Gastroesophageal sphincter (tissue), 3 donors: ENCODE measurements around the gene HDAC4.

Experiments used
- POLR2A ChIP-seq, 2 donors: fragments of 450-650 bp; IDR thresholded peaks; one replicate each; pipeline ENCODE4 v1.6.1; 2017; ENCODE audit warnings: antibody characterized with exemption in 2 of 2, mild to moderate bottlenecking in 2 of 2, moderate library complexity in 1 of 2
- TF ChIP-seq, protein P1 (sequence below), 4 experiments: fragments of 200-600 bp in 2 of 4; fragments of 450-650 bp in 2 of 4; sonication (generic) in 1 of 4; IDR thresholded peaks; one replicate each; pipeline ENCODE4 v1.5.1; 2017 to 2019; ENCODE audit warnings: antibody characterized with exemption in 4 of 4, mild to moderate bottlenecking in 2 of 4, moderate library complexity in 2 of 4

DNA sequence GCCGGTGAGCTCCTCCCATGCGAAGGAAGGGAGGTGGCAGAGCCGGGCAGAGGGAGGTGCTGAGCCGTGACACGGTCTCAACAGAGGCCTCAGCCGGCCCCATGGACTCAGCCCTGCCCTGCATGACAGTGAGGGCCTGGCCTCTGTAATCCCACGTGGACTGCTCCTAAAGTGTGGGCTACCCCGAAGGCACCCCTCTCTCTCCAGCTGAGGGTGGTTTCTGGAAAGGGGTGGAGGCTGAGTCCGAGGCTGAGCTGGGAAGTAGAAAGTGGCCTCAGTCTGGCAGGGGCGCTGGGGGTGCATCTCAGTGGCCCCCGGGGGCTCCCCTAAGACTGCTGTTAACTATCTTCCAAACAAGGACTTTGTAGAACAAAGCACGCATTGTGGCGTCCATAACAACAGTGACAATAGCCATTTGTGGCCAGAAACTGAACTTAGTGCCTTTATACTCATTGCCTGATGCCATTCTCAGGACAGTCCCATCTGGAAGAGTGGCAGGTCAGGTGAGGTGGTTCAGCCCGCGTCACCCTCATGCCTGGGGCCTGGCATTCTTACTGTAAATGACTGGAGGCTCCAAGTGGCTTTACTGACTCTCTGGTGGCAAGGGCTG lies 360.6 kb downstream of the HDAC4 start:
- TF ChIP-seq POLR2A (IDR thresholded peaks at IDR 0.05): no peak
- TF ChIP-seq, protein P1, sequence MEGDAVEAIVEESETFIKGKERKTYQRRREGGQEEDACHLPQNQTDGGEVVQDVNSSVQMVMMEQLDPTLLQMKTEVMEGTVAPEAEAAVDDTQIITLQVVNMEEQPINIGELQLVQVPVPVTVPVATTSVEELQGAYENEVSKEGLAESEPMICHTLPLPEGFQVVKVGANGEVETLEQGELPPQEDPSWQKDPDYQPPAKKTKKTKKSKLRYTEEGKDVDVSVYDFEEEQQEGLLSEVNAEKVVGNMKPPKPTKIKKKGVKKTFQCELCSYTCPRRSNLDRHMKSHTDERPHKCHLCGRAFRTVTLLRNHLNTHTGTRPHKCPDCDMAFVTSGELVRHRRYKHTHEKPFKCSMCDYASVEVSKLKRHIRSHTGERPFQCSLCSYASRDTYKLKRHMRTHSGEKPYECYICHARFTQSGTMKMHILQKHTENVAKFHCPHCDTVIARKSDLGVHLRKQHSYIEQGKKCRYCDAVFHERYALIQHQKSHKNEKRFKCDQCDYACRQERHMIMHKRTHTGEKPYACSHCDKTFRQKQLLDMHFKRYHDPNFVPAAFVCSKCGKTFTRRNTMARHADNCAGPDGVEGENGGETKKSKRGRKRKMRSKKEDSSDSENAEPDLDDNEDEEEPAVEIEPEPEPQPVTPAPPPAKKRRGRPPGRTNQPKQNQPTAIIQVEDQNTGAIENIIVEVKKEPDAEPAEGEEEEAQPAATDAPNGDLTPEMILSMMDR (IDR thresholded peaks at IDR 0.05): no peak
